ENCODE data around the gene TPH1. TPM values are rescaled to one million over a fixed set of nuclear protein-coding genes. Genes with fewer than 3 reads are reported as not detected.

Gene TPH1
- total and polyA plus RNA-seq, 10 of the 15 experiments (the other 5 are each of a cell fraction or from before 2014, with no cell fraction given) = 0.05 to 0.82 (median 0.29) TPM

- in situ Hi-C loops (cut with MboI) (no loop called here), intact Hi-C loops (cut with micrococcal nuclease; ENCODE audit: unreplicated experiment) (no loop called here)
- no peaks in the 10 kb centered on the region for H3K9me3 ChIP-seq (replicated peaks; ENCODE audit: control insufficient read depth, insufficient read depth, low read length)
- no peaks in the 10 kb centered on the region for H3K79me2 ChIP-seq (ENCODE audit: control insufficient read depth, insufficient read depth, low read length)
- ChIA-PET POLR2A (no interaction called here), CTCF (interaction anchor here (0.7 to 2.0 kb wide), 3 partner anchors 11 to 93 kb away, joined by 3 to 6 read pairs (median 3); no protein-coding TSS in a partner anchor), RAD21 (ENCODE audit: unreplicated experiment) (no interaction called here), SMC1A (ENCODE audit: uncharacterized antibody, unreplicated experiment) (interaction anchor here (1.1 to 1.3 kb wide), 2 partner anchors 11 to 39 kb away, joined by 3 read pairs; no protein-coding TSS in a partner anchor)
- no peaks in the 10 kb centered on the region for H4K20me1 ChIP-seq (ENCODE audit: control insufficient read depth, insufficient read depth)
- no peak overlapping the region for H3K27ac ChIP-seq (ENCODE audit: control insufficient read depth, insufficient read depth)
- no peak overlapping the region for H2AFZ ChIP-seq (ENCODE audit: control insufficient read depth, low read depth, low read length)
- TF ChIP-seq ASH2L (IDR thresholded peaks at IDR 0.05; ENCODE audit: borderline replicate concordance, low read depth) (no peak), POU2F2 (IDR thresholded peaks at IDR 0.05; ENCODE audit: borderline replicate concordance, low read depth, low read length) (no peak), EP300 (IDR thresholded peaks at IDR 0.05; ENCODE audit: borderline replicate concordance in 1 of 2, control insufficient read depth in 1 of 2, low read depth in 2 of 2, low read length in 2 of 2) (no peak), DPF2 (IDR thresholded peaks at IDR 0.05) (no peak), NRF1 (conservative IDR thresholded peaks at IDR 0.05; ENCODE audit: low read depth, low read length) (no peak), RAD51 (IDR thresholded peaks at IDR 0.05) (no peak), FOXK2 (IDR thresholded peaks at IDR 0.05) (no peak), SREBF2 (IDR thresholded peaks at IDR 0.05; ENCODE audit: low read length) (no peak), ZNF592 (IDR thresholded peaks at IDR 0.05) (no peak), HSF1 (IDR thresholded peaks at IDR 0.05; ENCODE audit: low read depth, low read length) (no peak), NFXL1 (IDR thresholded peaks at IDR 0.05; ENCODE audit: borderline replicate concordance) (no peak), ZSCAN29 (IDR thresholded peaks at IDR 0.05) (no peak), HDAC2 (IDR thresholded peaks at IDR 0.05) (no peak), BCLAF1 (IDR thresholded peaks at IDR 0.05) (no peak), SMAD1 (IDR thresholded peaks at IDR 0.05; ENCODE audit: low read depth, partially characterized antibody) (no peak), RUNX3 (IDR thresholded peaks at IDR 0.05; ENCODE audit: low read length) (no peak)
- H3K9ac ChIP-seq (ENCODE audit: control insufficient read depth, insufficient read depth, low read length) = no peak overlapping the region
- 90% methylated on average over 2 of the region's 2 CpGs for WGBS (ENCODE audit: insufficient coverage, insufficient replicate concordance, low lambda C conversion rate, missing lambda C conversion rate)
- no TSS peak for BruUV-seq (replicated peaks)
- H3K36me3 ChIP-seq (ENCODE audit: control insufficient read depth in 2 of 2, insufficient read depth in 2 of 2, low read length in 1 of 2) = peaks cover 2 to 16% of the 10 kb centered on the region in 2 experiments
- ATAC-seq (no peak), DNase-seq (ENCODE audit: low read depth, low spot score) (no peak), FAIRE-seq (no peak)
- no peaks in the 10 kb centered on the region for H3K4me1 ChIP-seq (ENCODE audit: control insufficient read depth, insufficient read depth, low read length)
- no peaks in the 10 kb centered on the region for H3K27me3 ChIP-seq (replicated peaks in 1 of 2; ENCODE audit: control insufficient read depth in 2 of 2, insufficient read depth in 2 of 2, low read length in 1 of 2)
- no peak overlapping the region for H3K4me2 ChIP-seq (ENCODE audit: control insufficient read depth, insufficient read depth)
- H3K4me3 ChIP-seq = no peak overlapping the region
Measured at GRCh38 chr11:18091731-18092130, 45.7 kb upstream of the TPH1 start.
